Parathyroid adenoma (tissue), 2 donors: Measurements from ENCODE around the gene ME3.

Experiments used
- H2AFZ ChIP-seq: fragments of 300-600 bp; sonication (generic); one replicate; pipeline ENCODE4 v1.7.0; 2017; ENCODE audit warnings: antibody characterized with exemption, mild to moderate bottlenecking
- H3K27ac ChIP-seq: fragments of 300-600 bp; sonication (generic); one replicate; pipeline ENCODE4 v1.7.0; 2017
- H3K27me3 ChIP-seq: fragments of 300-600 bp; sonication (generic); one replicate; pipeline ENCODE4 v1.7.0; 2017; ENCODE audit warnings: low read length; ENCODE audit not compliant: control insufficient read depth, insufficient read depth
- H3K36me3 ChIP-seq: fragments of 300-600 bp; sonication (generic); one replicate; pipeline ENCODE4 v1.7.0; 2017; ENCODE audit warnings: low read length; ENCODE audit not compliant: control insufficient read depth, insufficient read depth
- H3K4me1 ChIP-seq: fragments of 300-600 bp; sonication (generic); one replicate; pipeline ENCODE4 v1.7.0; 2017; ENCODE audit warnings: control low read depth
- H3K4me2 ChIP-seq: fragments of 300-600 bp; sonication (generic); one replicate; pipeline ENCODE4 v1.7.0; 2017; ENCODE audit warnings: low read length
- H3K4me3 ChIP-seq: fragments of 300-600 bp; sonication (generic); one replicate; pipeline ENCODE4 v1.7.0; 2017; ENCODE audit warnings: low read depth, low read length
- H3K79me2 ChIP-seq: fragments of 300-600 bp; sonication (generic); one replicate; pipeline ENCODE4 v1.7.0; 2017; ENCODE audit warnings: control low read depth
- H3K9ac ChIP-seq: fragments of 300-600 bp; sonication (generic); one replicate; pipeline ENCODE4 v1.7.0; 2017; ENCODE audit warnings: mild to moderate bottlenecking
- H3K9me3 ChIP-seq: fragments of 300-600 bp; sonication (generic); one replicate; pipeline ENCODE4 v1.7.0; 2017; ENCODE audit warnings: low read length; ENCODE audit not compliant: control insufficient read depth
- TF ChIP-seq, protein P1 (sequence below): fragments of 300-600 bp; sonication (generic); IDR thresholded peaks from one replicate; pipeline ENCODE4 v1.7.0; 2017; ENCODE audit warnings: antibody characterized with exemption, mild to moderate bottlenecking
- donor health status: primary hyperparathyroidism.

ME3 gene

DNA sequence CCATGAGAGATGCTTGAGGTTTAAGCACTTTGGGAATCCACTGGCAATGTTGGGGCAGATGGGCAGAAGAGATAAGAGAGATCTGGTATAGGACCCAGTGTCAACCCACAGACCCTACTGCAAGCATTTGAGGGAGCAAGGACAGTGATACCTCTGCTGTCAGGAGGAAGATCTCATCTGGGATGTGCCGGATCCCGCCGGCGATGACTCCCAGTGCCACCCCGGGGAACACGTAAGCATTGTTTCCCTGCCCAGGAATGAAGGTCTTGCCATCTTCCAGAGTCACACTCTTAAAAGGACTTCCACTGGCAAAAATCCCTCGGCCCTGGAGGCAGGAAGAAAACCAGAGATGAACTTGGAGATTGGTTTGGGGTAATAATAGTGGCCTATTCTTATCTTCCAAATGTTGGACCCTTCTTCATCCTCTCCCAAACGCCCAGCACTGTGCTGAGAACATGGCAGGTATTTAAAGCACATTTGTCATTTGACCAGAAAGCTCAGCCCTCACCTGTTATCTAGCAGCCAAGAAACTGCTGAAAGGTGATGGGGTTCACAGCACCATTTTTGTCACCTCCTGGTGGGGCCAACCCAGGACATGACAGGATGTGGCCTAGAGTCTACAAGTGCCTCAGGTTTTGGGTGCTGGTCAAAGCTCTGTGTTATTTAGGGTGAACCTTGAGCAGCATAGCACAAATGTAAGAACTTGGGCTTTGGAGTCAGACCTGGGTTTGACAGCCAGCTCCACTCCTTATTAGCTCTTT lies 226.1 kb downstream of the ME3 start:
- H3K36me3 ChIP-seq = no peaks in the 10 kb centered on the region
- H3K27ac ChIP-seq = no peak overlapping the region
- no peak overlapping the region for H3K4me2 ChIP-seq
- no peaks in the 10 kb centered on the region for H3K79me2 ChIP-seq
- no peaks in the 10 kb centered on the region for H3K9me3 ChIP-seq
- no peak overlapping the region for H3K4me3 ChIP-seq
- no peak overlapping the region for H2AFZ ChIP-seq
- no peak overlapping the region for H3K9ac ChIP-seq
- no peaks in the 10 kb centered on the region for H3K27me3 ChIP-seq
- H3K4me1 ChIP-seq = no peaks in the 10 kb centered on the region
- TF ChIP-seq, protein P1, sequence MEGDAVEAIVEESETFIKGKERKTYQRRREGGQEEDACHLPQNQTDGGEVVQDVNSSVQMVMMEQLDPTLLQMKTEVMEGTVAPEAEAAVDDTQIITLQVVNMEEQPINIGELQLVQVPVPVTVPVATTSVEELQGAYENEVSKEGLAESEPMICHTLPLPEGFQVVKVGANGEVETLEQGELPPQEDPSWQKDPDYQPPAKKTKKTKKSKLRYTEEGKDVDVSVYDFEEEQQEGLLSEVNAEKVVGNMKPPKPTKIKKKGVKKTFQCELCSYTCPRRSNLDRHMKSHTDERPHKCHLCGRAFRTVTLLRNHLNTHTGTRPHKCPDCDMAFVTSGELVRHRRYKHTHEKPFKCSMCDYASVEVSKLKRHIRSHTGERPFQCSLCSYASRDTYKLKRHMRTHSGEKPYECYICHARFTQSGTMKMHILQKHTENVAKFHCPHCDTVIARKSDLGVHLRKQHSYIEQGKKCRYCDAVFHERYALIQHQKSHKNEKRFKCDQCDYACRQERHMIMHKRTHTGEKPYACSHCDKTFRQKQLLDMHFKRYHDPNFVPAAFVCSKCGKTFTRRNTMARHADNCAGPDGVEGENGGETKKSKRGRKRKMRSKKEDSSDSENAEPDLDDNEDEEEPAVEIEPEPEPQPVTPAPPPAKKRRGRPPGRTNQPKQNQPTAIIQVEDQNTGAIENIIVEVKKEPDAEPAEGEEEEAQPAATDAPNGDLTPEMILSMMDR = no peak

DNA sequence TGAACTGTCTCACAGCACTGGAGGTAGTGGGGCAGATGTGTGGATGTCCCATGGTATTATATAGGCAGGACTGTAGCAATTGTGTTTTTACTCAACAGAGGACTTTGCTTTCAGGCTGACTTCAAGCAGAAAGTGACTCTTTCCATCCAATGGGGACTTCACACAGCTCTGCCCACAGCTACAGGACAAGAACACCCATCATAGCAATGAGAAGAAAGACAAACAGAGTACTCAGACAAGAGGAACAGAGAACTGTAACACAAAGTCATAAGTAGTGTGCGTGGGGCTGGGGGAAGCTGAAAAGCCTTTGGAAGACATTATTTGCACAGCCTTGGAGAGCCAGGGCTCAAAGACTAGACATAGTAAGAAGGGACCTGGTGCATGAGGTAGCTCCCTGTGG lies 227.4 kb downstream of the ME3 start:
- no peaks in the 10 kb centered on the region for H3K79me2 ChIP-seq
- H3K4me2 ChIP-seq = no peak overlapping the region
- H2AFZ ChIP-seq = no peak overlapping the region
- H3K27me3 ChIP-seq = no peaks in the 10 kb centered on the region
- H3K4me1 ChIP-seq = no peaks in the 10 kb centered on the region
- no peaks in the 10 kb centered on the region for H3K36me3 ChIP-seq
- no peak overlapping the region for H3K4me3 ChIP-seq
- no peaks in the 10 kb centered on the region for H3K9me3 ChIP-seq
- H3K27ac ChIP-seq = no peak overlapping the region
- no peak overlapping the region for H3K9ac ChIP-seq
- TF ChIP-seq, protein P1 = no peak

DNA sequence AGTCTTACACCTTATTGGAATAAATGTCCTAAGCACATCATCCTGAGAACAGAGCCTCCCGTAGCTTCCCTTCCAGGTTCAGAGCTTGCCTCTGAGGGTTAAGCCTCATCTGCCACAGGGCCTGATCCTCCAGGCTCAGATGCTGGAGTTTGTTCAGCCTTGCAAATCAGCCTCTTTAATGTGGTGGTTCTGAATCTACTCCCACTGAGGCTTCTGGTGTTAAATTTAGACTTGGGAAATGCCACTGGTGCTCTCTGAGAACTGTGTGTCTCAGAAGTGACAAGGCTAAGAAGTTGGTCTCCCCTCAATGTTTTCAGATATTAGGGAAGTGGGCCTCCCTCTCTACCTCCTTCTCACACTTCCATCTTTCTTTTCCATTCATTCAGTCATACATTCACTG lies 229.0 kb downstream of the ME3 start:
- H3K79me2 ChIP-seq = no peaks in the 10 kb centered on the region
- no peaks in the 10 kb centered on the region for H3K27me3 ChIP-seq
- no peaks in the 10 kb centered on the region for H3K4me1 ChIP-seq
- no peak overlapping the region for H3K27ac ChIP-seq
- H3K36me3 ChIP-seq = no peaks in the 10 kb centered on the region
- TF ChIP-seq, protein P1 = no peak
- H3K4me3 ChIP-seq = no peak overlapping the region
- H3K9ac ChIP-seq = no peak overlapping the region
- no peak overlapping the region for H2AFZ ChIP-seq
- no peak overlapping the region for H3K4me2 ChIP-seq
- H3K9me3 ChIP-seq = no peaks in the 10 kb centered on the region

DNA sequence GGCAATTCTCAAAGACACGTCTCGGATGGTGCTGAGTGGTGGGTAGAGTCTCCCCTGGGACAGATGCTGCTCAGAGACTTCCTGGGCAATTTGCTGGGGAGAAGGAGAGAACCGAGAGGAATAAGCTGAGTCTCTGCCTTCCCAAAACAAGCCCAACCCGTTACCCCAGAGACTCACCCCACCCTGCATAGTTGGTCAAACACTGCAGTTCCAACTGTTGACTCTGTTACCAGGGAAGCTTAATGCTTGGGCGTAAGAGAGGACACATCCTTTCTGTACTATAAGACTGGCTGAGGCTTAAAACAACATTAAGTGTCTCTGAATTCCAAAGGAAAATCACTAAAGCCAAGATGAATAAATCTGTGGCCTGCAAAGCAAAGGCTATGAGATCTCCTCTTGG lies 229.6 kb downstream of the ME3 start:
- TF ChIP-seq, protein P1 = no peak
- no peaks in the 10 kb centered on the region for H3K36me3 ChIP-seq

GRCh38 chr11:86442420-86442819 lies 230.0 kb downstream of the ME3 start:
- H3K27ac ChIP-seq = no peak overlapping the region

More for the DNA sequence above, 229.6 kb downstream of the ME3 start:
- H3K9ac ChIP-seq = no peak overlapping the region
- H3K4me2 ChIP-seq = no peak overlapping the region
- H2AFZ ChIP-seq = no peak overlapping the region
- no peak overlapping the region for H3K4me3 ChIP-seq
- H3K27ac ChIP-seq = no peak overlapping the region
- H3K4me1 ChIP-seq = no peaks in the 10 kb centered on the region
- no peaks in the 10 kb centered on the region for H3K27me3 ChIP-seq
- H3K9me3 ChIP-seq = no peaks in the 10 kb centered on the region
- no peaks in the 10 kb centered on the region for H3K79me2 ChIP-seq

More at GRCh38 chr11:86442420-86442819, 230.0 kb downstream of the ME3 start:
- TF ChIP-seq, protein P1 = no peak
- Histone ChIP-seq H3K4me2 (no peak overlapping the region), H3K9ac (no peak overlapping the region), H2AFZ (no peak overlapping the region), H3K4me1 (no peaks in the 10 kb centered on the region), H3K27me3 (no peaks in the 10 kb centered on the region), H3K79me2 (no peaks in the 10 kb centered on the region), H3K4me3 (no peak overlapping the region), H3K36me3 (no peaks in the 10 kb centered on the region), H3K9me3 (no peaks in the 10 kb centered on the region)
